Mesenchymal stem cell (in vitro differentiated cells and primary cell): Measurements from ENCODE around the gene FAM180A. TPM values are rescaled to one million over a fixed set of nuclear protein-coding genes. Genes with fewer than 3 reads are reported as not detected.

ENCODE experiments used
- DNase-seq: peaks from one replicate; pipeline ENCODE4 v3.0.0-alpha.2; 2013
- H2AFZ ChIP-seq: one replicate; pipeline ENCODE4 v1.6.1; 2013; ENCODE audit warnings: low read depth, mild to moderate bottlenecking, control low read depth, inconsistent platforms, low read length, moderate library complexity
- H2AK5ac ChIP-seq: 2 replicates; pipeline ENCODE4 v1.6.1; 2013; ENCODE audit warnings: low read length, moderate library complexity, mild to moderate bottlenecking, inconsistent platforms; ENCODE audit not compliant: severe bottlenecking
- H2BK120ac ChIP-seq: one replicate; pipeline ENCODE4 v1.6.1; 2013; ENCODE audit warnings: low read depth, mild to moderate bottlenecking, inconsistent platforms, low read length, moderate library complexity
- H2BK12ac ChIP-seq, 2 experiments: one replicate each; pipeline ENCODE4 v1.6.1; 2013; ENCODE audit warnings: inconsistent platforms in 2 of 2, low read length in 2 of 2, mild to moderate bottlenecking in 2 of 2, moderate library complexity in 2 of 2, control low read depth in 1 of 2
- H2BK15ac ChIP-seq: one replicate; pipeline ENCODE4 v1.6.1; 2013; ENCODE audit warnings: mild to moderate bottlenecking, low read depth, inconsistent platforms; ENCODE audit not compliant: poor library complexity, severe bottlenecking
- H2BK5ac ChIP-seq: 2 replicates; pipeline ENCODE4 v1.6.1; 2013; ENCODE audit warnings: low read depth, mild to moderate bottlenecking, low read length, control low read depth, inconsistent platforms; ENCODE audit not compliant: poor library complexity, severe bottlenecking
- H3K14ac ChIP-seq, 2 experiments: one replicate each; pipeline ENCODE4 v1.6.1; 2013; ENCODE audit warnings: inconsistent platforms in 2 of 2, low read length in 2 of 2, control low read depth in 1 of 2, mild to moderate bottlenecking in 1 of 2, moderate library complexity in 1 of 2
- H3K18ac ChIP-seq, 2 experiments: one replicate each; pipeline ENCODE4 v1.6.1; 2013; ENCODE audit warnings: inconsistent platforms in 2 of 2, low read length in 2 of 2, control low read depth in 1 of 2, low read depth in 1 of 2, mild to moderate bottlenecking in 1 of 2
- H3K23ac ChIP-seq, 2 experiments: one replicate each; pipeline ENCODE4 v1.6.1; 2013; ENCODE audit warnings: inconsistent platforms in 2 of 2, low read length in 2 of 2, mild to moderate bottlenecking in 2 of 2, moderate library complexity in 2 of 2, control low read depth in 1 of 2
- H3K27ac ChIP-seq: 2 replicates; pipeline ENCODE4 v1.5.1; 2013; ENCODE audit warnings: mild to moderate bottlenecking, moderate library complexity, low read length, control low read depth, inconsistent platforms; ENCODE audit not compliant: poor library complexity, severe bottlenecking
- H3K27me3 ChIP-seq, 2 experiments: 2 replicates each; pipeline versions ENCODE4 v1.6.1 to v1.7.0; 2013; ENCODE audit warnings: low read length in 2 of 2, mild to moderate bottlenecking in 2 of 2, moderate library complexity in 2 of 2, control low read depth in 1 of 2, inconsistent platforms in 1 of 2; ENCODE audit not compliant: control insufficient read depth in 1 of 2, insufficient read depth in 1 of 2
- H3K36me3 ChIP-seq, 2 experiments: 2 replicates each; pipeline versions ENCODE4 v1.6.1 to v1.7.0; 2013; ENCODE audit warnings: low read length in 2 of 2, control low read depth in 1 of 2, inconsistent platforms in 1 of 2, low read depth in 1 of 2, mild to moderate bottlenecking in 1 of 2; ENCODE audit not compliant: insufficient read depth in 2 of 2, control insufficient read depth in 1 of 2
- H3K4ac ChIP-seq, 2 experiments: one replicate each; pipeline ENCODE4 v1.6.1; 2013; ENCODE audit warnings: inconsistent platforms in 2 of 2, low read length in 2 of 2, mild to moderate bottlenecking in 2 of 2, moderate library complexity in 2 of 2, control low read depth in 1 of 2, low read depth in 1 of 2
- H3K4me1 ChIP-seq: 2 replicates; pipeline ENCODE4 v1.6.1; 2013; ENCODE audit warnings: low read depth, low read length, control low read depth; ENCODE audit not compliant: control insufficient read depth, insufficient read depth
- H3K4me2 ChIP-seq: 2 replicates; pipeline ENCODE4 v1.6.1; 2013; ENCODE audit warnings: low read length, mild to moderate bottlenecking, inconsistent platforms; ENCODE audit not compliant: poor library complexity, severe bottlenecking
- H3K4me3 ChIP-seq, 2 experiments: 2 replicates each; pipeline versions ENCODE4 v1.5.1 to v1.7.0; 2013; ENCODE audit warnings: low read length in 2 of 2, mild to moderate bottlenecking in 2 of 2, control low read depth in 1 of 2, low read depth in 1 of 2; ENCODE audit not compliant: insufficient read depth in 1 of 2
- H3K79me1 ChIP-seq: replicated peaks from 2 replicates; pipeline ENCODE4 v1.6.1; 2013; ENCODE audit warnings: mild to moderate bottlenecking, control low read depth, low read length, inconsistent platforms; ENCODE audit not compliant: poor library complexity, severe bottlenecking
- H3K9ac ChIP-seq: 2 replicates; pipeline ENCODE4 v1.7.0; 2013; ENCODE audit warnings: mild to moderate bottlenecking, low read length, moderate library complexity
- H3K9me3 ChIP-seq: 2 replicates; pipeline ENCODE4 v1.7.0; 2013; ENCODE audit warnings: mild to moderate bottlenecking, low read length; ENCODE audit not compliant: control insufficient read depth
- H4K8ac ChIP-seq: one replicate; pipeline ENCODE4 v1.6.1; 2013; ENCODE audit warnings: inconsistent platforms, mild to moderate bottlenecking, low read length, moderate library complexity
- H4K91ac ChIP-seq: one replicate; pipeline ENCODE4 v1.6.1; 2013; ENCODE audit warnings: mild to moderate bottlenecking, low read length, inconsistent platforms
- WGBS: methylation state at CpG from one replicate; pipeline ENCODE4 v1.1.7; 2013; ENCODE audit warnings: mixed read lengths; 5-methylcytosine and 5-hydroxymethylcytosine counted together
- polyA plus RNA-seq, 2 experiments: library from polyadenylated mRNA; stranded (reverse); fragments of 200-250 nt; gene quantifications; one replicate each; pipeline ENCODE4 v1.2.3, GENCODE V29; 2013

Gene FAM180A
- not detected for polyA plus RNA-seq (2013, experiment 1 of 2)
- polyA plus RNA-seq (2013, experiment 2 of 2): not detected

DNA sequence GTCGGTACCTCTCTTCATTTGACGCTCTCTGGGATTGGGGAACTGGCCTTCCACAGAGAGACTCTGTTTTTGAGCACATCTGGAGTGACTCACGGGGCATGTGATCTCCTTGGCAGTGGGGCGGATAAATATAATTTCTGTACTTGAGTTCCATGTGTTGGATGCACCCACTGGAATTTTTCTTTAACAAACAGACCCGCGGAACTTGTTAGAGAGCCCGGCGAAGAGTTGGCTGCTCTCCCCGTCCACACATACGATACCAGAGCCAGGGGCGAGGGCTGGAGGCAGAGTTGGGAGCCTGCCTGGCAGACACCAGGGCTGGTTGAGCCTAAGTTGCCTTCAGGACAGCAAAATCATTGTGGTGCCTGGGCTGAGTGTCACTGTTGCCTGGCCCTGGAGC is at the start of gene FAM180A:
Gene FAM180A (minus strand): TSS at position 44 of the 400 bp plus-strand sequence. CDS start 233 bp downstream, outside the sequence.
- no peak within 1 kb of the TSS for H2AFZ ChIP-seq
- peaks cover 0 to 18% of the 10 kb centered on the region in 2 experiments for H3K27me3 ChIP-seq
- no peaks in the 10 kb centered on the region for H3K4me1 ChIP-seq
- H3K9me3 ChIP-seq: no peaks in the 10 kb centered on the region
- H4K8ac ChIP-seq: no peak within 1 kb of the TSS
- H3K27ac ChIP-seq: no peak within 1 kb of the TSS
- no peak within 1 kb of the TSS for H2BK15ac ChIP-seq
- H4K91ac ChIP-seq: no peak within 1 kb of the TSS
- no peak within 1 kb of the TSS for H3K14ac ChIP-seq
- H3K4ac ChIP-seq: no peak within 1 kb of the TSS
- peak within 1 kb of the TSS in 1 of 2 experiments; percentile 89 for H3K4me3 ChIP-seq
- no peak for DNase-seq
- H2BK120ac ChIP-seq: no peak within 1 kb of the TSS
- H2BK5ac ChIP-seq: no peak within 1 kb of the TSS
- peak within 1 kb of the TSS; percentile 86 for H3K9ac ChIP-seq
- H3K23ac ChIP-seq: peak within 1 kb of the TSS in 1 of 2 experiments; percentile 74
- 93% methylated on average over 11 of the region's 11 CpGs for WGBS
- H3K4me2 ChIP-seq: no peak within 1 kb of the TSS
- H3K79me1 ChIP-seq: no peaks in the 10 kb centered on the region
- no peak within 1 kb of the TSS for H3K18ac ChIP-seq
- peaks cover 0 to 14% of the 10 kb centered on the region in 2 experiments for H3K36me3 ChIP-seq
- no peak within 1 kb of the TSS for H2BK12ac ChIP-seq
- no peak within 1 kb of the TSS for H2AK5ac ChIP-seq

DNA sequence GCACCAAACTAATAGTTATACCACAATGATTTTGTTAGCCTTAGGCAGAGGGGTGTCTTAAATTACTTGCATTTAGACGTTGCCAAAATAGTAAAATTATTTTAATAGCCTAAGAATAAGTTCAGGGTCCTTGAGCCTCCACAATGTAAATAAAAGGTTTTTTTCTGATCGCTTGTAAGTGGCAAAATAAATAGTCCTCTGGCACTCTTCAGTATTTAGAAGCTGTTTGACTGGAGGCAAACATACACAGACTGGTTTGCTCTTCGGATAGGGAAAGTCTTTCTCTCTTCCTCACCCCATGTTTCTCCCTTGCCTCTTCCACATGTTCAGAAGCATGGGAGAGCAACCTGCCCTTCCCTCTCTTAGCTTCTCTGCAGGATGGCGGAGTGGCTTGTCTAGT is 49.5 kb upstream of the FAM180A start:
- no peak overlapping the region for H3K27ac ChIP-seq
- H2BK120ac ChIP-seq: no peak overlapping the region
- no peak overlapping the region for H3K4me3 ChIP-seq
- H3K79me1 ChIP-seq: no peaks in the 10 kb centered on the region
- WGBS: 94% methylated on average over 3 of the region's 4 CpGs
- H3K36me3 ChIP-seq: no peaks in the 10 kb centered on the region
- H2AFZ ChIP-seq: no peak overlapping the region
- peaks cover 0 to 38% of the 10 kb centered on the region in 2 experiments for H3K27me3 ChIP-seq
- H2BK5ac ChIP-seq: no peak overlapping the region
- no peak overlapping the region for H4K91ac ChIP-seq
- no peak overlapping the region for H3K4me2 ChIP-seq
- no peaks in the 10 kb centered on the region for H3K4me1 ChIP-seq
- no peak overlapping the region for H3K9ac ChIP-seq
- no peak for DNase-seq
- no peak overlapping the region for H3K4ac ChIP-seq
- no peak overlapping the region for H4K8ac ChIP-seq
- no peak overlapping the region for H2BK12ac ChIP-seq
- peaks cover 5% of the 10 kb centered on the region for H3K9me3 ChIP-seq
- H3K23ac ChIP-seq: no peak overlapping the region
- no peak overlapping the region for H2BK15ac ChIP-seq
- H2AK5ac ChIP-seq: no peak overlapping the region
- H3K14ac ChIP-seq: no peak overlapping the region
- H3K18ac ChIP-seq: peak overlapping the region in 1 of 2 experiments; percentile 5

DNA sequence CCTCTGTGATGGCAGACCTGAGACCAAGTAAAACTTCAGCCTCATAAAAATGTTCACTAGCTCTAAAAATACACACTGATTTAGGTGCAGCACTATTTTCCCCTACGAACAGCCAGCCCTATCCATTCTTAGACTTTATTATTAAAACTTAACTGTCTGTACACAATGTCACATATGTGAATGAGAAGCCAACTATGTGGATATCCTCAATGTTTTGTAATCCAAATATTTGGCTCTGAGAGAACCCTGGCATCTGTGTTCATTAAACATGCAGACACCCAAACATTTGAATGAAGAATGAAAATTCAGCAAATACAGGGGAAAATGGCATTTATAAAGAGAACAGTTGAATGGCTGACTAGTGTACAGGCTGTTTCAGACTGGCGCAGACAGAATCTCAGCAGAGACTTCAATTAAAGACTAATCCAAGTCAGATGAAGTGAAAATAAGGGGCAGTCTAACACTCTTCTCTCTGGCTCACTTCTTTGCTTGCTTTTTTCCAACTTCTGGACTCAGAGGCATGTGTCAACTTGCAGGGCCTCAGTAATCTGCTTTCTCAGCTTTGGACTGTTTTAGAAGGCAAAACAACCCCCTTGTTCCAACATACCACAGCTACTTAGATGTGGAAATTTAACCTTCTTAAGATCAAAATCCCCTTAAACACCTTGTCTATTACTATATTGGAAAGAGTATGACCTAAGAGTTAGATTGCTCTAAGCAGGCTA is 47.4 kb upstream of the FAM180A start:
- no peak for DNase-seq
- H3K9ac ChIP-seq: no peak overlapping the region
- H3K27ac ChIP-seq: no peak overlapping the region
- no peak overlapping the region for H3K4ac ChIP-seq
- H3K4me3 ChIP-seq: no peak overlapping the region
- H3K4me2 ChIP-seq: no peak overlapping the region
- no peak overlapping the region for H3K18ac ChIP-seq
- no peak overlapping the region for H3K23ac ChIP-seq
- no peak overlapping the region for H4K91ac ChIP-seq
- peaks cover 3% of the 10 kb centered on the region for H3K4me1 ChIP-seq
- no peak overlapping the region for H2BK120ac ChIP-seq
- no peak overlapping the region for H2BK5ac ChIP-seq
- H3K79me1 ChIP-seq: no peaks in the 10 kb centered on the region
- no peak overlapping the region for H3K14ac ChIP-seq
- H3K36me3 ChIP-seq: no peaks in the 10 kb centered on the region
- 76% methylated on average over 2 of the region's 2 CpGs for WGBS
- H4K8ac ChIP-seq: no peak overlapping the region
- H2AFZ ChIP-seq: no peak overlapping the region
- no peak overlapping the region for H2AK5ac ChIP-seq
- H3K9me3 ChIP-seq: peaks cover 5% of the 10 kb centered on the region
- no peak overlapping the region for H2BK12ac ChIP-seq
- H2BK15ac ChIP-seq: no peak overlapping the region
- H3K27me3 ChIP-seq: peaks cover 0 to 40% of the 10 kb centered on the region in 2 experiments

DNA sequence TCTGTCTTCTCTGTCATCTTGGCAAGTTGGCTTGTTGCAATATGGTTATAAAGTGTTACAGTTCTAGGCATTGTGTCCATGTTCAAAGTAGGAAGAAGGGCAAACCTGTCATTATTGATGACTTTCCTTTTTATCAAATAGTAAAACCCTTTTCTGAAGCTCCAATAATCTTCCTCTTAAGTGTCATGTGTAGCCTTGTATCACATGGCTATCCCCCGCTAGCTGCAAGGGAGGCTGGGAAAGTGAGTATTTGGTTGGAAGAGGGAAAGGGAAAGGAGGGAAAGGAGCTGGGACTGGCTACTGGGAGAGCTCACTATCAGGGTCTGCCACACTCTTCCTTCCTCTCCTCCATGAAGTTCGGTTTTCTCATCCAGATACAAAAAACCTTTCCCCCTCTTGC is 45.2 kb upstream of the FAM180A start:
- H4K91ac ChIP-seq: no peak overlapping the region
- 75% methylated on average over 1 of the region's 2 CpGs for WGBS
- H3K79me1 ChIP-seq: no peaks in the 10 kb centered on the region
- H3K27ac ChIP-seq: no peak overlapping the region
- H3K4me2 ChIP-seq: no peak overlapping the region
- H3K4me1 ChIP-seq: peaks cover 3% of the 10 kb centered on the region
- H3K9me3 ChIP-seq: peaks cover 5% of the 10 kb centered on the region
- H3K23ac ChIP-seq: no peak overlapping the region
- no peak overlapping the region for H3K9ac ChIP-seq
- H3K27me3 ChIP-seq: peaks cover 0 to 25% of the 10 kb centered on the region in 2 experiments
- no peak overlapping the region for H4K8ac ChIP-seq
- H3K36me3 ChIP-seq: no peaks in the 10 kb centered on the region
- H2AFZ ChIP-seq: no peak overlapping the region
- H3K18ac ChIP-seq: no peak overlapping the region
- H3K14ac ChIP-seq: no peak overlapping the region
- H2AK5ac ChIP-seq: no peak overlapping the region
- no peak overlapping the region for H3K4me3 ChIP-seq
- no peak overlapping the region for H3K4ac ChIP-seq
- H2BK12ac ChIP-seq: no peak overlapping the region
- H2BK15ac ChIP-seq: no peak overlapping the region
- H2BK120ac ChIP-seq: no peak overlapping the region
- H2BK5ac ChIP-seq: no peak overlapping the region
- no peak for DNase-seq
